Measurements from ENCODE around the gene RPE.

RPE gene

DNA sequence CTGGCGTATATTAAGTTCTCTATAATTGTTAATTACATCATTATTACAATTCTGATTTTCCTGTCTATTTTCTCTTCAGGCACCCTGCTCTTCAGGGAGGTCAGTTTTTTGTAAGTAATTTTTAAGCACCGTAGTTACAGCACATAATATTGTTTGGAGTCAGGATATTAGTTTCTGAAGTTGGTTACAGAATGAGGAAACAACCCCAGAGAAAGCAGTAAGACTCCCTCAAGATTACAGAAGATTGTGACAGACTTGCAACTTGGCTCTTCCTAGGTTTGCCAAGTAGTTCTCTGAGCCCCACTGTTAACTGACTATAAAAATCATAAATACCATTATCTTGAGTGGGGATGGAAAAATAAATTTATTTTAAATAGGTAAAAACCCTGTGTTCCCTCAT lies 921 bp downstream of the RPE start:
- DNase-seq: no peak

DNA sequence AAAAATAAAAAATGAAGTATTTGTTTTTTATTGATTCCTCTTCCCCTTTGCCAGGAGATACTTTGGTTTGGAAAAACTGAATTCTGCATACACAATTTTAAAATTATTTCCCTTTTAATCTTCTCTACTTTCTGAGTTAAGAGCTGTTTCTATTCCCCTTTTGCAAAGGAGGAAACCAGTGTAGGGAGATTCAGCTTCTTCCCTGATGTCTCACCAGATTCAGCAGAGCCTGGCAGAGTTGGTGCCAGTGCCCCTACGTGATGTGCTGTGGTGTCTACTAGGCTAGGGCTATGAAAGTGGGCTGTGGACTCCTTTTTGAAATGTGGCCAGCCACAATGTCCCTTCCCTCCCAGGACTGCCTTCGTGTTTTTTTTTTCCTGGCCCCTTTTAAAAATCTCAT lies 2.4 kb downstream of the RPE start:
- no peak for DNase-seq

DNA sequence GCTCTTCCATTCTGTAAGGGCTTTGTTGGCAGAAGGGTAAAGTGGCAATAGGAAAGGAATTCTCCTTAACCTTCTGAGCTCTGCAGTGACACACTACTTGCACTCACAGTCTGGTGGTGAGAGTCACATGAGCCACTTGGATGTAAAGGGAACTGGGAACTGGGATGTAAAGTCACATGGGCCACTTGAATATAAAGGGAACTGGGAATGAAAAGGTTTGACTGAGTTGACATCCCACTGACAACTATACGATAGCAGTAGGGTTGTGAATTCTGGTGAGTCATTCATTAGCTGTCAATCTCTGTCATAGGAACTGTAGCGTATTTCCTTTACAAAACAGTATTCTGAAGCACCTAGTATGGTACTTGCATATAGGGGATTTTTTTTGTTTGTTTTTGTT lies 5.5 kb downstream of the RPE start:
- DNase-seq: no peak

DNA sequence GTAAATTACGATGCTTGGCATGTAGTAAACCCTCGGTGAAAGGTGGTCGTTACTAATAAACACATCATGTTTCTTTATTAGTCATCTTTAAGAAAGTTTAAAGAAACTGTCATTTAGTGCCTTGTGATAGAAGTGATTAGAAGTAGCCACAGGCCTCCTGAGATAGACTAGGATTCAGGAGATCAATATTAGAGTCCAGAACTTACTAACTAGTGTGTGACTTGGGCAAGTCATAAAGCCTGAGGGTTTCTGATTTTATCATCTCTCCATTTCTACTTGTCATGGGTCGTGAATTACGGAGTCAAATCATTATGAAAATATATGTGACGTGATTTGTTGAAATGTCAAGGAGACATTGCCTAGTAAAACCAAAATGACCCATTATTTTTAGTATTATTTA lies 6.7 kb downstream of the RPE start:
- no peak for DNase-seq

DNA sequence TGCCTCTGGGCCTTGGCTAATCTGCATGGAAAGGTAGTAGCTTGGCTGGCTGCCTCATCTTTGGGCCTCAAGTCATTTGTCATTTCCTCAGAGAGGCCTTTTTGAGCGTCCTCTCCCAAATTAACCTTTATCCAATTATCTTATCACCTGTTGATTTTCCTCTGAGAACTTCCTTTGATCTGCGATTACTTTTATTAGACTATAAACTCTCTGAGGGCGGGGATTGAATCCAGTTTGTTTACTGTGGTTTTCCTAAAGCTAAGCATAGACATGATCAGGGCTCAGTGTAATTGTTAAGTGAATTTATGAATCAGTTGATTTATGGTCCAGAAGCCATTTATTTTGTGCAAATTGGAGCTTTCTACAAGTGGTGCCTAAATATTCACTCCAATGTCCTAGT lies 7.5 kb downstream of the RPE start:
- DNase-seq: no peak

DNA sequence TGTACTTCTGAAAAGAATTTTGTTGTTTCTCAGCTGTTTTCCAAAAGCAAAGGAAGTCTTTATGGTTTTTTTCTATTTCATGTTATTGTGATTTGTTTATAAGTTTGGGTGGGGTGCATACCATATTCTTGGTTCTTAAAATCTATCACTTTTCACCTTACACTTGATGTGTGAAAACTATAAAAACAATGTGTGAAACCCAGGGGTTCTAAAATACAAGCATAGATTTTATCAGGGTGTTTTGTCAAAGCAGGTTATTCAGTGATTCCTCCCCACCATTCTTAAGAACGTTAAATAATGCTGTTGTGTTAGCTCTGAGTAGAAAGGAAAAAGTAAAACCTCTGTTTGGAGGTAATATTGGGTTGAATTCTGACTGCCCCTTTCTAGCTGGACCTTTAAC lies 17.7 kb downstream of the RPE start:
- no peak for DNase-seq

DNA sequence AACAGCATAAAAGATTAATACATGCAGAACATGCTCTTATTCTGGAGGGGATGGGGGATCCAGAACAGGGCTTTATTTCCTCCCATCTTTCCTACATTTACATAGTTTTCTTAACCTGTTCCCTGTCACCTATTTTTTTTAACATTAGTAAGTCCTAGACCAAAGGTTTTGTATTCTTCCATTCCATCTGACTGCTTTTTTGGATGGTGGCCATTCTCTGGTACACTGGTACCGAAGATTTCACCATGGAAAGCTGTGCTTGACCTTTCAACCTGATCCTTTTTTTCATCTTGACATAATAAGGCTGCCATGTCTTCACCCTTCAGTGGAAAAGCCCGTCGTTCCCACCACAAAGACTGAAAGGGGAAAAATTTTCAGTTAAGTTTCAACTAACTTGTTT lies 20.4 kb downstream of the RPE start:
- DNase-seq: no peak

DNA sequence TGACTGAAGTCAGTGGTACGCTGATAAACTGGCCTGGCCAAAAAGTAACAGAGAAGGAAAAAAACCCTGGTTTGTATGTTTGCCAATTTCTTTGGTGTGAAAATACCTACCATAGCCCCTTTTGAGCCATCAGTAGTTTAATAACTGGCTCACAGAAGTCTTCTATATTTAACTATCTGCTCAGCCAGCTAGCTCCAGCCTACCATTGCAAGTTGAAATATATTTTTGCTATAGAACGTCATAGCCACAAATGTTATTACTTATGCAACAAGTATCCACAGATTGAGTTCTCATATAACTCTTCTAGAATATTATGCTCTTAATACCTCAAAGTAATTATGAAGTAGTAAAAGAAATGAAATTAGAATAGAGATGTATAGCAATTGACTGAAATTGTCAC lies 25.2 kb downstream of the RPE start:
- DNase-seq: no peak

DNA sequence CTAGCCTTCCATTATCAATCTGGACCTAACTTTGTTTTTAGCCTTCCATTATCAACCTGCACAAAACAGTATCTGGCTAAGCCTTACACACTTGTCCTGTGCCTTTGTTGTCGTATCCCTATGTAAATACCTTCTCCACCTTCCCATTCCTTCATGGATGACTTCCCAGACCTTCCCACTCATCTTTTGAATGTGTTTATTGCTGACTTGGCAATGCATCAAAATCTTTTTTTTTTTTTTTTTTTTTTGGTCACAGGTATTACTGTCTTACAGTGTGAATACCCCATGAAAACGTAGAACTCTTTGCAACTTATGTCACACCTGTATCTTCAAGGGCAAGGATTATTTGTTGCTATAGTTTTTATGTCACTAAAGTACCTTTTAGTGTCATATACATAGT lies 25.7 kb downstream of the RPE start:
- DNase-seq: no peak

DNA sequence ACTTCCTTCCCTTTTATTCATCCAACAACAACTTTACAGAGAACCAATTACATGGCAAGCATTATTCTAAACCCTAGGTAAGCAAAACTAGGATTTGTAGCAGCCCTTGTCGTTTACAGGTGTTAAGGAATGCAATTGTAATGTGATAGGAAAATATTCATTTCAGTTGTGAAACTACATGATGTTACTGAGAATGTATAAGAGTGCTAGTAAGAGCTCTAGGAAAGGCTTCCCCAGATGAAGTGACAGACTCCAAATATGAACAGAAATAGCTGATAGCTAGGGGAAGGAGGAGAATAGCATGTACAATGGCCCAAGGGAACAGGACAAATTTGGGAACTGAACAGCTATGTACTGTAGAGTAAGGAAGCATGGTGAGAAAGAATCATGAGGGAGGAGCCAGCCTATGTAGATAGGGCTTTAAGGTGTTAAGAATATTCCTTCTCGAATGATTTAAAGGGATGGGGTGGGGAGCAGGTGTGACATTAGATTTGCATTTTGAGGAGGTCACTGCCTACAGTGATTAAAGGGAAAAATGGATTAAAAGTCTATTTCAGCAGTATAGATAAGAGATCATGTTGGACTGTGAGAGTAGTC lies 31.7 kb downstream of the RPE start:
- no peak for DNase-seq

DNA sequence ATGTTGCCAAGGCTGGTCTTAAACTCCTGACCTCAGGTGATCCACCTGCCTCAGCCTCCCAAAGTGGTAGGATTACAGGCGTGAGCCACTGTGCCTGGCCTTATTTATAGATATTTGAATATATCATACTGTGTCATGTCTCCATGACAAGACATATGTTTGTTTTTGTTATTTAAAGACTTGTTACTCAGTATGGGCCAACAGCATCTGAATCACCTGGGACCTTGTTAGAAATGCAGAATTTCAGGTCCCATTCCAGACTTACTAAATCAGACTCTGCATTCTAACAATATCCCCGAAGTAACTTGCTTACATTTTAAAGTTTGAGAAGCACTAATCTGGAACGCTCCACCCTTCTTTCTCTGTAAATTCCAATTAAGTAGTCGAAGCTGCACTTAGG lies 33.2 kb downstream of the RPE start:
- no peak for DNase-seq

DNA sequence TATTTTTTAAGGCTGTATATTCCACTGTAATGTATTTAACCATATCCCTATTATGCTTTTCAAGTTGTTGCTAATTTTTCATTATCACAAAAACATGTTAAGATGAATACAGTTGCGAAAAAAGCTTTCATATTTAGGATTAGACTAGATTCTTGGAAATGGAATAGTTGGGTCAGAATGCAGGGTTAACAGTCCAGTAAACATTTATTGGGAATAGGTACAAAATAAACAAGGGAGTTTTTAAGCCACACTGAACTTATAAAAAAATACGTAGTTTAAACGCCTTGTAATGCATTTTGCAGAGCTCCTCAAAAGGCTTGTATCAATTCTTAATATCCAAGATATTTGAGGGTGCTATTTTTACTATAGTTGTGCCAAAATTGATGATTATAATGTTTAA lies 35.6 kb downstream of the RPE start:
- no peak for DNase-seq

DNA sequence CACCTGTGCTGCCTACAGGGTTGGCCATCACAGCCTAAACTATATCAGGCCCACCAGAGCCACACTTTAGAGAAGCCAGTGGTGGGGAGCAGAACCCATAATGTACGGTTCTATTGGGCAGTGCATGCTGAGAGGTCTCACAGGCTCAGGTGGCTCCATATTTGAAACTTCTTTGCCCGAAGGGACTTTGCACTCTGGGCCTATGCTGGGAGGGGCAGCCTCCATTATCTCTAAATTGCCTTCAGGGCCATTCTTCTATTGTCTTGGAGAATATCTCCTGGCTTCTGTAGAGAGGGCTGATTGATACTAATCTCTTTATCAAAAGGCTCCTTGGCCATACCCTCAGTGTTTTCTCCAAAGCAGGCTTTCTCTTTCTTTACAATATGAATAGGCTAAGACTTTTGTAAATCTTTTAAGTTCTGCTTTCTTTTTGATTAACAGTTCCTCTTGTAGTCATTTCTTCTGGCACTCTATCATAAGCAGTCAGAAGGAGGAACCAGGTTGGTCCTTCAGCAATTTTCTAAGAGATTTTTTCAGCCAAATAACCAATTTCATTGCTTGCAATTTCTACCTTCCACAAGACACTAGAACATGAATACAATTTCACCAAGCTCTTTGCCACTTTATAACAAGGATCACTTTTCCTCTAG lies 44.5 kb downstream of the RPE start:
- DNase-seq: no peak

DNA sequence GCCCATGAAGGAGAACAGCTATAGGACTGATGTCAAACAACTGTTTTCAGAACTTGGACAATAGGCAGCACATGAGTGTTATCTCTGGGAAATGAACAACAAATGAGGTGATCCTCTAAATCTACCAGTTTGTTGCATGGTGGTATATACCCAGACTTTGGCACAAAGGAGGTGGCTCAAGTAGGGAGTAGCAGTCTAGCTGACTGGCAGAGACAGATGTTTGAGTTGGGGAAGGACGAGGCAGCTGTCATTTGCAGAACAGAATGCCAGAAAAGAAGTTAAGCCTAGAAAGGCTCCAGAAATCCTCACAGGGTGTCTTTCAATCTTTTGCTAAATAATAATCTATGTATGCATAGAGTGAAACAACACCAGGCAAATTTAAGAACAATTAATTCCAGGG lies 47.4 kb downstream of the RPE start:
- DNase-seq: no peak

DNA sequence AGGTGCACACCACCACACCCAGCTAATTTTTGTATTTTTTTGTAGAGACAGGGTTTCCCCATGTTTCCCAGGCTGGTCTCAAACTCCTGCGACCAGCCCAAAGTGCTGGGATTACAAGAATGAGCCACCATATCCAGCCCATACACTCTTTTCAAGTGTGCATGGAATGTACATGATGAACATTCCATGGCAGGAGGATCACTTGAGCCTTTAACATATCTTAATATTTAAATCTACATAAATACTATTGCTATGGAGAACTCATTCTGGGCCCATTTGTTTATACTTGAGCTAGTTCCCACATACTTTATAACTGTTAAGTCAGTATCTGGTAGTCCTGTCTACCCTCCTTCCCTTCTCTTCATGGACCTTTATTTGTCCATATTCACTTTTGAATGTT lies 48.4 kb downstream of the RPE start:
- DNase-seq: no peak

DNA sequence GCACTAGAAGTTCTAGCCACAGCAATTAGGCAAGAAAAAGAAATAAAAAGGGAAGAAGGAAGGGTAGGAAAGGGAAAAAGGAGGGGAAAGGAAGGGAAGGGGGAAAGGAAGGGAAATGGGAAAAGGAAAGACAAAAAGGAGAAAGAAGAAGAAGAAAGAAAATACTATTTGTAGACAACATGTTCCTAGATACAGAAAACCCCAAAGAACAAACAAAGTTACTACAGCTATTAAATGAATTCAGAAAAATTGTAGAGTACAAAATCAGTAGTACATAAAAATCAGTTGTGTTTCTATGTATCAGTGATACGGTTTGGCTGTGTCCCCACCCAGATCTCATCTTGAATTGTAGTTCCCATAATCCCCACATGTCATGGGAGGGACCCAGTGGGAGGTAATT lies 52.3 kb downstream of the RPE start:
- no peak for DNase-seq

DNA sequence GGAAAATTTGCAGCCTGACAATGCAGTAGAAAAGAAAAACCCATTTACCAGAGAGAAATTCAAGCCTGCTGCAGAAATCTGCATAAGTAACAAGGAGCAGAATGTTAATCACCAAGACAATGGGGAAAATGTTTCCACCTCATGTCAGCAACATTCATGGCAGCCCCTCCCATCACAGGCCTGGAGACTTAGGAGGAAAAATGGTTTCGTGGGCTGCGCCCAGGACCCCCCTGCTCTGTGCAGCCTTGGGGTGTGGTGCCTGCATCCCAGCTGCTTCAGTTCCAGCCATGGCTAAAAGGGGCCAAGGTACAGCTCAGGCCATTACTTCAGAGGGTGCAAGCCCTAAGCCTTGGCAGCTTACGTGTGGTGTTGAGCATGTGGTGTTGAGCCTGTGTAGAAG lies 53.4 kb downstream of the RPE start:
- DNase-seq: no peak

DNA sequence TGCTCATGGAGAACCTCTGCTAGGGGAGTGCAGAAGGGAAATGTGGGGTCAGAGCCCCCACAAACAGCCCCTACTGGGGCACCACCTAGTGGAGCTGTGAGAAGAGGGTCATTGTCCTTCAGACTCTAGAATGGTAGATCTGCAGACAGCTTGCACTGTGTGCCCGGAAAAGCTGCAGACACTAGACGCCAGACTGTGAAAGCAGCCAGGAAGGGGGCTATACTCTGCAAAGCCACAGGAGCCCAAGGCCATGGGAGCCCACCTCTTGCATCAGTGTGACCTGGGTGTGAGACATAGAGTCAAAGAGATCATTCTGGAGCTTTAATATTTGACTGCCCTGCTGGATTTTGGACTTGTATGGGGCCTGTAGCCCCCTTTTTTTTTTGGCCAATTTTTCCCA lies 60.9 kb downstream of the RPE start:
- no peak for DNase-seq
